Stimulated activated CD4-positive, alpha-beta T cell treated with anti-CD3 and anti-CD28 coated beads, Interleukin-4, amount 100 ng/mL, for 24 hours (primary cell): ENCODE measurements around the gene FAM110D.

ENCODE experiments used
- DNase-seq: peaks from one replicate; pipeline ENCODE4 v3.0.0-alpha.2; 2020

FAM110D gene

GRCh38 chr1:26130695-26131094 lies 28.2 kb upstream of the FAM110D start:
- no peak for DNase-seq

- DNase-seq: no peak
Measured at GRCh38 chr1:26132128-26132833, 26.6 kb upstream of the FAM110D start.

- no peak for DNase-seq
Measured at GRCh38 chr1:26132834-26133167, 26.1 kb upstream of the FAM110D start.

- DNase-seq: no peak
Measured at GRCh38 chr1:26134466-26134865, 24.4 kb upstream of the FAM110D start.

GRCh38 chr1:26138974-26139558 lies 19.8 kb upstream of the FAM110D start:
- no peak for DNase-seq

GRCh38 chr1:26142159-26142558 lies 16.7 kb upstream of the FAM110D start:
- no peak for DNase-seq

- DNase-seq: peak; percentile 78
Measured at GRCh38 chr1:26145041-26145959, 13.6 kb upstream of the FAM110D start.

- no peak for DNase-seq
Measured at GRCh38 chr1:26145960-26146294, 13.0 kb upstream of the FAM110D start.

GRCh38 chr1:26148887-26149286 lies 10.0 kb upstream of the FAM110D start:
- DNase-seq: no peak

GRCh38 chr1:26153966-26154532 lies 4.8 kb upstream of the FAM110D start:
- DNase-seq: no peak

GRCh38 chr1:26154750-26155149 lies 4.1 kb upstream of the FAM110D start:
- DNase-seq: no peak

GRCh38 chr1:26155370-26156284 lies 3.3 kb upstream of the FAM110D start:
- no peak for DNase-seq

- DNase-seq: no peak
Measured at GRCh38 chr1:26156285-26157038, 2.4 kb upstream of the FAM110D start.

GRCh38 chr1:26158271-26158907 lies 490 bp upstream of the FAM110D start:
- no peak for DNase-seq

- DNase-seq: no peak
Measured at GRCh38 chr1:26159743-26160039, 812 bp downstream of the FAM110D start.

- DNase-seq: no peak
Measured at GRCh38 chr1:26160527-26161414, 1.9 kb downstream of the FAM110D start.

GRCh38 chr1:26161415-26162219 lies 2.7 kb downstream of the FAM110D start:
- peak; percentile 43 for DNase-seq

GRCh38 chr1:26162220-26162709 lies 3.4 kb downstream of the FAM110D start:
- DNase-seq: no peak

- no peak for DNase-seq
Measured at GRCh38 chr1:26163684-26164035, 4.8 kb downstream of the FAM110D start.
